BLaER1 treated with 17β-estradiol and CSF1 and Interleukin-3, amounts not matched to agents 10 nM and 100 nM (cell line): ENCODE measurements around the gene GIPC1.
"Not testable (repeated sequence)": the region's sequence is repeated elsewhere in the genome, so short reads cannot be mapped to it uniquely, and the experiment has no call there.

Experiments used
- H3K27ac ChIP-seq, 11 experiments: shearing (Covaris generic); formaldehyde crosslinking; 2 replicates each; pipeline ENCODE4 v1.8.1; 2022
- H3K27me3 ChIP-seq, 11 experiments: shearing (Covaris generic); formaldehyde crosslinking; 2 replicates each; pipeline ENCODE4 v1.8.1; 2022
- H3K36me3 ChIP-seq, 11 experiments: shearing (Covaris generic); formaldehyde crosslinking; 2 replicates each; pipeline ENCODE4 v1.8.1; 2022
- H3K4me1 ChIP-seq, 10 experiments: shearing (Covaris generic); formaldehyde crosslinking; 2 replicates each; pipeline ENCODE4 v1.8.1; 2022
- H3K4me2 ChIP-seq, 11 experiments: shearing (Covaris generic); formaldehyde crosslinking; 2 replicates each; pipeline ENCODE4 v1.8.1; 2022
- H3K4me3 ChIP-seq, 10 experiments: shearing (Covaris generic); formaldehyde crosslinking; 2 replicates each; pipeline ENCODE4 v1.8.1; 2022
- H3K9ac ChIP-seq, 11 experiments: shearing (Covaris generic); formaldehyde crosslinking; 2 replicates each; pipeline ENCODE4 v1.8.1; 2022
- H3K9me3 ChIP-seq, 11 experiments: shearing (Covaris generic); formaldehyde crosslinking; replicated peaks in 1 of 11; 2 replicates each; pipeline ENCODE4 v1.8.1; 2022
- H4K20me1 ChIP-seq, 11 experiments: shearing (Covaris generic); formaldehyde crosslinking; 2 replicates each; pipeline ENCODE4 v1.8.1; 2022
- Cebpa-rat ChIP-seq, 11 experiments: shearing (Covaris generic); IDR thresholded peaks; 2 replicates each; pipeline ENCODE4 v1.8.1; 2022

The GIPC1 gene

DNA sequence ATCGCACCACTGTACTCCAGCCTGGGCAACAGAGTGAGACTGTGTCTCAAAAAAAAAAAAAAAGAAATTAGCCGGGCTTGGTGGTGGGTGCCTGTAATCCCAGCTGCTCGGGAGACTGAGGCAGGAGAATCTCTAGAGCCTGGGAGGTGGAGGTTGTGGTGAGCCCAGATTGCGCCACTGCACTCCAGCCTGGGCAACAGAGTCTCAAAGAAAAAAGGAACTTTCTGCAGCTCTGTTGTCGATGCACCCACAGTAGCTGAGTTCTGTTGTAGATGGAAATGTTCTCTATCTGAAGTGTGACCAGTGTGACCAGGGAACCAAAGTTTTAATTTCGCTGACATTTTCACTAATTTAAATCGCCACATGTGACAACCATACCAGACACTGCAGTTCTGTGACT, 33.5 kb downstream of the GIPC1 start:
- peaks cover 0 to 35% (median 0%) of the 10 kb centered on the region in 11 experiments; a peak in 7 of 22 replicates for H4K20me1 ChIP-seq
- not testable (repeated sequence) for H3K4me3 ChIP-seq, H3K9ac ChIP-seq, H3K27me3 ChIP-seq, H3K9me3 ChIP-seq
- H3K4me1 ChIP-seq, result peaks cover 0 to 36% (median 10%) of the 10 kb centered on the region in 10 experiments; a peak in 12 of 20 replicates
- TF ChIP-seq Cebpa-rat (IDR thresholded peaks at IDR 0.05), result 0 out of 22 replicates have a peak, but pooled peaks of 1 of the 11 experiments have one; percentile 32
- peak overlapping the region in 1 of 11 experiments; percentile 13; a peak in 2 of 22 replicates for H3K27ac ChIP-seq
- H3K4me2 ChIP-seq, result peak overlapping the region in 4 of 11 experiments; percentile 5 to 33 (median 10); a peak in 6 of 22 replicates
- H3K36me3 ChIP-seq, result peaks cover 94 to 100% (median 99%) of the 10 kb centered on the region in 11 experiments

DNA sequence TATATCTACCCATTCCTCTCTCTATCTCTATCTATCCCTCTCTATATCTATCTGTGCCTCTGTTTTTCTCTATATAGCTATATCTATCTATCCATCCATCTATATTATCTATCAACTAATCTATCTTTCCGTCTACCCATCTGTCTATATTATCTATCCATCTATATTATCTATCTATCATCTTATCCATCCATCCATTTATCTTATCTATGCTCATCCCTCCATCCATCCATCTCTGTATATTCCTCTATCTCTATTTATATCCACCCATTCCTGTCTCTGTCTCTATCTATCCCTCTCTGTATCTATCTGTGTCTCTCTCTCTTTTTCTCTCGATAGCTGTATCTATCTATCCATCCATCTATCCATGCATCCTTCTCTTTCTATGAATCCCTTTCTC, 35.0 kb downstream of the GIPC1 start:
- H3K4me1 ChIP-seq, result peaks cover 0 to 36% (median 10%) of the 10 kb centered on the region in 10 experiments; a peak in 12 of 20 replicates
- H3K4me2 ChIP-seq, result no peak overlapping the region
- no peaks in the 10 kb centered on the region for H3K9me3 ChIP-seq
- H3K27ac ChIP-seq, result no peak overlapping the region
- no peaks in the 10 kb centered on the region for H3K27me3 ChIP-seq
- H4K20me1 ChIP-seq, result peaks cover 0 to 29% (median 0%) of the 10 kb centered on the region in 11 experiments; a peak in 6 of 22 replicates
- no peak overlapping the region for H3K4me3 ChIP-seq
- TF ChIP-seq Cebpa-rat (IDR thresholded peaks at IDR 0.05), result no peak
- no peak overlapping the region for H3K9ac ChIP-seq
- H3K36me3 ChIP-seq, result peaks cover 95 to 100% (median 97%) of the 10 kb centered on the region in 11 experiments

DNA sequence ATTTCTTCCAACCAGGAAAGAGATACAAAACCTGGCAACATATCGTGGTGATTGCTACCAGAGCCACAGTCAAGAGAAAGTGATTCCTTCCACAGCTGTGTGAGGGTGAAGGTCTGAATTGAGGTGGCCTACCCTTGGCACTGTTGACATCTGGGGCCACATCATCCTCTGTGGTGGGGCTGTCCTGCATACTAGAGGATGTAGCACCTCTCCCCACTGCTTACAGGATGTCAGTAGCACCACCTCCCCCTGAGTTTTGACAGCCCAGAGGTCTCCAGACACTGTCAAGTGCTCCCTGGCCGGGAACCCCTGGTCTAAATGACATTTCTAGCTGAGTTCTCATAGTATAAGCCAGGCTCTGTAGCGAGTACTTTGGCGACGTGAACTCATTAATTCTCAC, 36.2 kb downstream of the GIPC1 start:
- Histone ChIP-seq H3K27ac (no peak overlapping the region), H3K9me3 (no peaks in the 10 kb centered on the region), H4K20me1 (peaks cover 0 to 31% (median 0%) of the 10 kb centered on the region in 11 experiments; a peak in 6 of 22 replicates), H3K9ac (peak overlapping the region in 2 of 11 experiments; percentile 9 to 33; a peak in 1 of 22 replicates), H3K4me1 (peaks cover 0 to 36% (median 10%) of the 10 kb centered on the region in 10 experiments; a peak in 12 of 20 replicates), H3K4me2 (peak overlapping the region in 2 of 11 experiments; percentile 9 to 52; a peak in 1 of 22 replicates), H3K4me3 (no peak overlapping the region), H3K27me3 (no peaks in the 10 kb centered on the region), H3K36me3 (peaks cover 92 to 100% (median 96%) of the 10 kb centered on the region in 11 experiments)
- TF ChIP-seq Cebpa-rat (IDR thresholded peaks at IDR 0.05), result no peak

DNA sequence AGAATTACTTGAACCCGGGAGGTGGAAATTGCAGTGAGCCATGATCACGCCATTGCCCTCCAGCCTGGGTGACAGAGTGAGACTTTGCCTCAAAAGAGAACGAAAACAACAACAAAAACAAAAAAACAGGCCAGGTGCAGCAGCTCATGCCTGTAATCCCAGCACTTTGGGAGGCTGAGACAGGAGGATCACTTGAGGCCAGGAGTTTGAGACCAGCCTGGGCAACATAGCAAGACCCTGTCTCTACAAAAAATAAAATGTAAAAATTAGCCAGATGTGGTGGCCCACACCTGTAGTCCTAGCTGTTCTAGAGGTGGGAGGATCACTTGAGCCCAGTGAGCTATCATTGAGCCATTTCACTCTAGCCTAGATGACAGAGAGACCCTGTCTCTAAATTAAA, 43.6 kb downstream of the GIPC1 start:
- not testable (repeated sequence) for H3K9ac ChIP-seq, H3K9me3 ChIP-seq, H3K4me3 ChIP-seq, H3K4me1 ChIP-seq, H3K4me2 ChIP-seq, H3K27me3 ChIP-seq, H3K27ac ChIP-seq
- Histone ChIP-seq H3K36me3 (peaks cover 87 to 100% (median 95%) of the 10 kb centered on the region in 11 experiments), H4K20me1 (peaks cover 0 to 41% (median 12%) of the 10 kb centered on the region in 11 experiments; a peak in 15 of 22 replicates)

DNA sequence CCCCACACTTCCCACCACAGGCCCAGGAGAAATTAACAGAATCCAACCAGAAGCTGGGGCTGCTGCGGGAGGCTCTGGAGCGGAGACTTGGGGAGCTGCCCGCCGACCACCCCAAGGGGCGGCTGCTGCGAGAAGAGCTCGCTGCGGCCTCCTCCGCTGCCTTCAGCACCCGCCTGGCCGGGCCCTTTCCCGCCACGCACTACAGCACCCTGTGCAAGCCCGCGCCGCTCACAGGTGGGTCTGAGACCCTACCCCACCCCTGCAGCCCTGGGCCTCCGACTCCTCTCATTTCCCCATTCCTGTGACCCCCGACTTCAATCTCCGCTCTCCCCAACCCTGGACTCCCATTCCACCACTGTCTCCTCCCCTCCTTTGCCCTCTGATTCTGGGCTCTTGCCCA, 45.1 kb downstream of the GIPC1 start:
- Histone ChIP-seq H3K27ac (no peak overlapping the region), H4K20me1 (peaks cover 0 to 47% (median 12%) of the 10 kb centered on the region in 11 experiments; a peak in 15 of 22 replicates)

DNA sequence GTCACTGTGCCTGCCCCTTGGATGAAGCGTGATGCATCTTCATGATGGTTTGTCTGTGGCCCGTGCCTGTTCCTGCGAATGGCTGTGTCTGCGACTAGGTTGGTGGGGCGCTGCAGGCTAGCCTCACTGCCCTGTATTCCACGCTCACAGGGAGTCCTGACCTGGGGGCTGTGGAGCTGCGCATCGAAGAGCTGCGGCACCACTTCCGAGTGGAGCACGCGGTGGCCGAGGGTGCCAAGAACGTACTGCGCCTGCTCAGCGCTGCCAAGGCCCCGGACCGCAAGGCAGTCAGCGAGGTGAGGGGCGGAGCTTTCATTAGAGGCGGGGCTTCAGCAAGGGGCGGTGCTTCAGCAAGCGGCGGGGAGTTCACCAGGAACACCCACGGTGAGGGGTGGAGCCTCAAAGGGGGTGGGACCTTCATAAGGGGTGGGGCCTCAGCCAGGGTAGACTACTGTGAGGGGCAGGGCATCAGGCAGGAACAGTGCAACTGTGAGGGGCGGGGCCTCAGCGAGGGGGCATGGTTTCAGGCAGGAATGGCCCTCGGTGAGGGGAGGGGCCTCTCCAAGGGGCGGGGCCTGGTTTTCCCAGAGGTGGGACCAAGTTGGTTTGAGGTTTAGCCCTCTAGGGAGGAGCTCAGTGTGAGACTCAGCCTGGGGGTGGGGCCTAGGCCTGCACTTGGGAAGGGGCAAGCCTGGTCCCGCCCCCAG, 45.6 kb downstream of the GIPC1 start:
- peaks cover 0 to 9% (median 0%) of the 10 kb centered on the region in 11 experiments; a peak in 4 of 22 replicates for H3K9me3 ChIP-seq
- no peaks in the 10 kb centered on the region for H3K27me3 ChIP-seq
- H3K4me2 ChIP-seq, result no peak overlapping the region
- no peak overlapping the region for H3K4me3 ChIP-seq
- peaks cover 88 to 100% (median 98%) of the 10 kb centered on the region in 11 experiments for H3K36me3 ChIP-seq
- no peak overlapping the region for H3K9ac ChIP-seq
- peaks cover 0 to 7% (median 0%) of the 10 kb centered on the region in 10 experiments; a peak in 2 of 20 replicates for H3K4me1 ChIP-seq
- no peak overlapping the region for H3K27ac ChIP-seq
- no peak for TF ChIP-seq Cebpa-rat (IDR thresholded peaks at IDR 0.05)
- peaks cover 0 to 47% (median 12%) of the 10 kb centered on the region in 11 experiments; a peak in 15 of 22 replicates for H4K20me1 ChIP-seq

More for the DNA sequence above, 45.1 kb downstream of the GIPC1 start:
- H3K36me3 ChIP-seq, result peaks cover 87 to 100% (median 97%) of the 10 kb centered on the region in 11 experiments
- H3K9ac ChIP-seq, result no peak overlapping the region
- H3K9me3 ChIP-seq, result peaks cover 0 to 9% (median 0%) of the 10 kb centered on the region in 11 experiments; a peak in 4 of 22 replicates
- H3K4me2 ChIP-seq, result no peak overlapping the region
- no peak for TF ChIP-seq Cebpa-rat (IDR thresholded peaks at IDR 0.05)
- H3K4me3 ChIP-seq, result no peak overlapping the region
- peaks cover 0 to 7% (median 0%) of the 10 kb centered on the region in 10 experiments; a peak in 2 of 20 replicates for H3K4me1 ChIP-seq
- H3K27me3 ChIP-seq, result no peaks in the 10 kb centered on the region

DNA sequence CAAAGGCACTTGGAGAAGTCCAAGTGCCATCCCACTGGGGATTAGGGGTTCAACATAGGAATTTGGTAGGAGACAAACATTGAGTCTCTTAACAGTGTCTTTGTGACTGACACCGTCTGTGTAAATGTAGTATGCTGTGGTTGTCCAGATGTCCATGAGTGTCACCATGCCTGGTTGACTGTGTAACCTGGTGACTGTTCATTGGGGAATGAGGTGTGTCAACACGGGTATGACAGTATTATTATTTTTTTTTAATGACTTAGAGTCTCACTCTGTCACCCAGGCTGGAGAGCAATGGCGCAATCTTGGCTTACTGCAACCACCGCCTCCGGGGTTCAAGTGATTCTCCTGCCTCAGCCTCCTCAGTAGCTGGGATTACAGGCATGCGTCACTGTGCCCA, 46.6 kb downstream of the GIPC1 start:
- peaks cover 0 to 9% (median 0%) of the 10 kb centered on the region in 11 experiments; a peak in 4 of 22 replicates for H3K9me3 ChIP-seq
- TF ChIP-seq Cebpa-rat (IDR thresholded peaks at IDR 0.05), result no peak
- no peak overlapping the region for H3K27ac ChIP-seq
- no peak overlapping the region for H3K4me3 ChIP-seq
- no peak overlapping the region for H3K9ac ChIP-seq
- H3K36me3 ChIP-seq, result peaks cover 89 to 100% (median 98%) of the 10 kb centered on the region in 11 experiments
- peaks cover 0 to 50% (median 12%) of the 10 kb centered on the region in 11 experiments; a peak in 16 of 22 replicates for H4K20me1 ChIP-seq
- peaks cover 0 to 7% (median 0%) of the 10 kb centered on the region in 10 experiments; a peak in 2 of 20 replicates for H3K4me1 ChIP-seq
- H3K4me2 ChIP-seq, result no peak overlapping the region
- H3K27me3 ChIP-seq, result no peaks in the 10 kb centered on the region

DNA sequence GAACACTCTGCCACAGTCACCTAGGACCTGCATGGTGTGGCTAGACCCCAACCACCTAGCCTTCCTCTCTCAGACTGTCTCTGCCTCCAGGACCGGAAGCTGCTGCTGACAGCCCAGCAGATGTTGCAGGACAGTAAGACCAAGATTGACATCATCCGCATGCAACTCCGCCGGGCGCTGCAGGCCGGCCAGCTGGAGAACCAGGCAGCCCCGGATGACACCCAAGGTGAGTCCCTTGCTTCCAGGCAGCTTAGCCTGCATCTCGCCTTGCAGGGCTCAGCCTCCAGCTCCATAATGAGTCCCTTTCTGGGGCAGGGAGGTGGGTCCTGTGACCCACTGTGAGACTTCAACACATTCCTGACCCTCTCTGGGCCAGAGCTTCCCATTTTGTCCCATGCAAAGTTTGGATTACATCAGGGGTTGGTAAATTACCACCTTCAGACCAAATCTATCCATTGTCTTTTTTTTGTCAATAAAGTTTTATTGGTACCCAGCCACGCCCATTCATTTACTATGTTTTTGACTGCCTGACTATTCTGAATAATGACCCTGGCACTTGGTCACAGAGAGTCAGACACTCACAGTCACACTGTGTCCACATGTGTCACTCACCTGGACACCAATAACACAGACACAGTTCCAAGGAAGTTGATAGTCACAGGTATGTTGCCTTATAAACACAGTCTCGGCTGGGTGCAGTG, 49.4 kb downstream of the GIPC1 start:
- no peak overlapping the region for H3K4me2 ChIP-seq
- no peak overlapping the region; a peak in 1 of 22 replicates for H3K9ac ChIP-seq
- H3K9me3 ChIP-seq, result peaks cover 0 to 9% (median 0%) of the 10 kb centered on the region in 11 experiments; a peak in 4 of 22 replicates
- no peaks in the 10 kb centered on the region for H3K27me3 ChIP-seq
- H3K4me1 ChIP-seq, result peaks cover 0 to 7% (median under 1%) of the 10 kb centered on the region in 10 experiments; a peak in 10 of 20 replicates
- H3K4me3 ChIP-seq, result no peak overlapping the region
- H3K36me3 ChIP-seq, result peaks cover 95 to 100% (median 99%) of the 10 kb centered on the region in 11 experiments
- H4K20me1 ChIP-seq, result peaks cover 0 to 58% (median 18%) of the 10 kb centered on the region in 11 experiments; a peak in 16 of 22 replicates
- TF ChIP-seq Cebpa-rat (IDR thresholded peaks at IDR 0.05), result no peak
- no peak overlapping the region for H3K27ac ChIP-seq
